D721Med (cell line): ENCODE results near the gene ADAM8.
A peak's percentile ranks its signal among the peaks of the same experiment; 100 is the strongest.

Experiments used
- DNase-seq: peaks from one replicate; pipeline ENCODE4 v3.0.0; 2011; ENCODE audit warnings: low spot score; ENCODE audit not compliant: insufficient read length
- FAIRE-seq: peaks from 2 replicates; lab custom pipeline; 2011; peaks lifted over from hg19 to GRCh38; lab: Jason Lieb, UNC
- CTCF ChIP-seq: IDR thresholded peaks from 2 replicates; pipeline ENCODE4 v1.5.1; 2012; ENCODE audit warnings: mild to moderate bottlenecking, control low read depth; ENCODE audit not compliant: insufficient read depth; ENCODE audit errors: missing control alignments

The ADAM8 gene

GRCh38 chr10:133318494-133319127 is 41.9 kb upstream of the ADAM8 start:
- no peak for DNase-seq
- FAIRE-seq: no peak
- TF ChIP-seq CTCF: peak; percentile 80

- FAIRE-seq: no peak
- TF ChIP-seq CTCF: no peak
- no peak for DNase-seq
Measured at GRCh38 chr10:133316732-133317131, 40.1 kb upstream of the ADAM8 start.

GRCh38 chr10:133316266-133316665 is 39.6 kb upstream of the ADAM8 start:
- TF ChIP-seq CTCF: no peak
- DNase-seq (no peak), FAIRE-seq (no peak)

GRCh38 chr10:133315847-133316246 is 39.2 kb upstream of the ADAM8 start:
- TF ChIP-seq CTCF: no peak
- no peak for FAIRE-seq
- no peak for DNase-seq

GRCh38 chr10:133314911-133315310 is 38.2 kb upstream of the ADAM8 start:
- no peak for DNase-seq

GRCh38 chr10:133313192-133313591 is 36.5 kb upstream of the ADAM8 start:
- no peak for TF ChIP-seq CTCF
- no peak for DNase-seq
- no peak for FAIRE-seq

More at GRCh38 chr10:133314911-133315310, 38.2 kb upstream of the ADAM8 start:
- no peak for TF ChIP-seq CTCF
- FAIRE-seq: no peak

GRCh38 chr10:133312769-133313145 is 36.1 kb upstream of the ADAM8 start:
- FAIRE-seq (no peak), DNase-seq (no peak)
- TF ChIP-seq CTCF: no peak
